Measurements from ENCODE around the gene GNA12. TPM values are rescaled to one million over a fixed set of nuclear protein-coding genes. Genes with fewer than 3 reads are reported as not detected.

Gene GNA12
- total RNA-seq, 1 experiment from 2014 or later = 63.8 TPM

DNA sequence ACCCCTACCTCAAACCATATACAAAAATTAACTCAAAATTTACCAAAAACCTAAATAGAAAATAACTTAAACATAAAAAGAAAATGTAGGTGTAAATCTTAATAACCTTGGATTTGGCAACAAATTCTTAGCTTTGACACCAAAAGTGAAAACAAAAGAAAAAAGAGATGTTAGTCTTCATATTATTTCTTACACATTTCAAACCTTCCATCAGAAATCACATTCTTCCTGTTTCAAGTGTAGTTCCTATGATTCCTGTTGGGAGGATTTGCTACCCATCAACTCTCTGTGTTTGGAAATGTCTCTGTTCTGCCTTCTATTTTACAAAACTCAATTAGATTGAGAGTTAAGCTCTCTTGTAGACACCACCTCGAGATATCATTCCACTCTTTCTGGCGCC is 62.0 kb downstream of the GNA12 start:
- Mint-ChIP-seq H3K36me3 (ENCODE audit: insufficient read depth, unreplicated experiment) (peaks cover 2% of the 10 kb centered on the region), H3K4me1 (ENCODE audit: low read depth, unreplicated experiment) (no peaks in the 10 kb centered on the region), H3K4me3 (ENCODE audit: unreplicated experiment) (no peak overlapping the region), H3K9me3 (ENCODE audit: unreplicated experiment) (peaks cover 12% of the 10 kb centered on the region), H3K27me3 (ENCODE audit: insufficient read depth, unreplicated experiment) (no peaks in the 10 kb centered on the region), H3K27ac (ENCODE audit: unreplicated experiment) (no peak overlapping the region)
- CTCF ChIA-PET = no interaction called here
- TF ChIP-seq, protein P1, sequence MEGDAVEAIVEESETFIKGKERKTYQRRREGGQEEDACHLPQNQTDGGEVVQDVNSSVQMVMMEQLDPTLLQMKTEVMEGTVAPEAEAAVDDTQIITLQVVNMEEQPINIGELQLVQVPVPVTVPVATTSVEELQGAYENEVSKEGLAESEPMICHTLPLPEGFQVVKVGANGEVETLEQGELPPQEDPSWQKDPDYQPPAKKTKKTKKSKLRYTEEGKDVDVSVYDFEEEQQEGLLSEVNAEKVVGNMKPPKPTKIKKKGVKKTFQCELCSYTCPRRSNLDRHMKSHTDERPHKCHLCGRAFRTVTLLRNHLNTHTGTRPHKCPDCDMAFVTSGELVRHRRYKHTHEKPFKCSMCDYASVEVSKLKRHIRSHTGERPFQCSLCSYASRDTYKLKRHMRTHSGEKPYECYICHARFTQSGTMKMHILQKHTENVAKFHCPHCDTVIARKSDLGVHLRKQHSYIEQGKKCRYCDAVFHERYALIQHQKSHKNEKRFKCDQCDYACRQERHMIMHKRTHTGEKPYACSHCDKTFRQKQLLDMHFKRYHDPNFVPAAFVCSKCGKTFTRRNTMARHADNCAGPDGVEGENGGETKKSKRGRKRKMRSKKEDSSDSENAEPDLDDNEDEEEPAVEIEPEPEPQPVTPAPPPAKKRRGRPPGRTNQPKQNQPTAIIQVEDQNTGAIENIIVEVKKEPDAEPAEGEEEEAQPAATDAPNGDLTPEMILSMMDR (IDR thresholded peaks at IDR 0.05; ENCODE audit: insufficient read depth in 1 of 2, low read depth in 1 of 2, low read length in 1 of 2, severe bottlenecking in 1 of 2, unreplicated experiment in 1 of 2) = no peak
- no TSS peak for BruUV-seq (replicated peaks)
- H3K4me1 ChIP-seq = 0 out of 2 replicates have a peak, but pooled peaks cover 5% of the 10 kb centered on the region
- POLR2A ChIA-PET = no interaction called here
- DNase-seq = no peak
- H3K27me3 ChIP-seq (replicated peaks; ENCODE audit: control insufficient read depth, insufficient read depth, low read length) = no peaks in the 10 kb centered on the region
- no peaks in the 10 kb centered on the region for H3K9me3 ChIP-seq
- H3K4me3 ChIP-seq (ENCODE audit: low read depth, low read length) = no peak overlapping the region
- no peaks in the 10 kb centered on the region; the same call in none of the 2 replicates for H3K36me3 ChIP-seq (ENCODE audit: control insufficient read depth, insufficient read depth, low read length)
- intact Hi-C loops (cut with micrococcal nuclease; ENCODE audit: unreplicated experiment) = no loop called here

DNA sequence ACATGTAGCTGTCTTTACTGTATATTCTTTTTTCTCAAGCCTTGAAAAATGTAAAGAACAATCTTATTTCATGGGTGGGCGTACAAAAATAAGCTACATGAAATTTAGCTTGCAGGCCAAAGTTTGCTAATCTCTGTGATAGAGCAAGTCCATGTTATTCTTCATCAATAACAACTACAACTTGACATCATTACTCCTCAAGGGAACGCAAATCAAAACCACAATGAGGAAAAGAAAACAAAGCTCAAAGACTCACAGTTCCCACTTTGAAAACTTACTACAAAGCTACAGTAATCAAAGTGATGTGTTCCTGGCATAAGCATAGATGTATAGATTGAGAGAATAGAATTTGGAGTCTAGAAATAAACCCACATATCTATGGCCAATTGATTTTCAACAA is 62.5 kb downstream of the GNA12 start:
- intact Hi-C loops (cut with micrococcal nuclease; ENCODE audit: unreplicated experiment) = no loop called here
- no peak for DNase-seq
- ChIA-PET CTCF (no interaction called here), POLR2A (no interaction called here)
- H3K4me3 ChIP-seq (ENCODE audit: low read depth, low read length) = no peak overlapping the region
- no peak overlapping the region for H3K27ac Mint-ChIP-seq (ENCODE audit: unreplicated experiment)
- TF ChIP-seq, protein P1 (IDR thresholded peaks at IDR 0.05; ENCODE audit: insufficient read depth in 1 of 2, low read depth in 1 of 2, low read length in 1 of 2, severe bottlenecking in 1 of 2, unreplicated experiment in 1 of 2) = no peak
- no peaks in the 10 kb centered on the region for H3K27me3 Mint-ChIP-seq (ENCODE audit: insufficient read depth, unreplicated experiment)
- H3K27me3 ChIP-seq (replicated peaks; ENCODE audit: control insufficient read depth, insufficient read depth, low read length) = no peaks in the 10 kb centered on the region
- no peaks in the 10 kb centered on the region for H3K9me3 ChIP-seq
- no peaks in the 10 kb centered on the region; the same call in none of the 2 replicates for H3K36me3 ChIP-seq (ENCODE audit: control insufficient read depth, insufficient read depth, low read length)
- H3K4me1 ChIP-seq = 0 out of 2 replicates have a peak, but pooled peaks cover 5% of the 10 kb centered on the region
- no peak overlapping the region for H3K4me3 Mint-ChIP-seq (ENCODE audit: unreplicated experiment)
- H3K9me3 Mint-ChIP-seq (ENCODE audit: unreplicated experiment) = peaks cover 12% of the 10 kb centered on the region
- no peaks in the 10 kb centered on the region for H3K4me1 Mint-ChIP-seq (ENCODE audit: low read depth, unreplicated experiment)
- peaks cover 6% of the 10 kb centered on the region for H3K36me3 Mint-ChIP-seq (ENCODE audit: insufficient read depth, unreplicated experiment)
- BruUV-seq (replicated peaks) = no TSS peak

DNA sequence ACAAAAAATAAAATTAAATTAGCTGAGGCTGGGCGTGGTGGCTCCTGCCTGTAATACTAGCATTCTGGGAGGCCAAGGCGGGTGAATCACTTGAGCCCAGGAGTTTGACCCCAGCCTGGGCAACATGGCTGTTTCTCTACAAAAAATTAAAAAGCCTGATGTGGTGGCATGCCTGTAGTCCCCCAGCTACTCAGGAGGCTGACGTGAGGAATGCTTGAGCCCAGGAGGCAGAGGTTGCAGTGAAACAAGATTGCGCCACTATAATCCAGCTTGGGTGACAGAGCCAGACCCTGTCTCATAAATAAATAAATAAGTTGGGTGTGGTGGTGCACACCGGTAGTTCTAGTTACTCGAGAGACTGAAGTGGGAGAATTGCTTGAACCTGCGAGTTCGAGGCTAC is 65.1 kb downstream of the GNA12 start:
- CTCF ChIA-PET = interaction anchor here (0.7 kb wide), 1 partner anchor 13 kb away, joined by 3 read pairs; no protein-coding TSS in a partner anchor
- no peak for DNase-seq
- no peaks in the 10 kb centered on the region for H3K27me3 ChIP-seq (replicated peaks; ENCODE audit: control insufficient read depth, insufficient read depth, low read length)
- H3K4me3 ChIP-seq (ENCODE audit: low read depth, low read length) = no peak overlapping the region
- Mint-ChIP-seq H3K36me3 (ENCODE audit: insufficient read depth, unreplicated experiment) (peaks cover 13% of the 10 kb centered on the region), H3K4me1 (ENCODE audit: low read depth, unreplicated experiment) (peaks cover 6% of the 10 kb centered on the region), H3K4me3 (ENCODE audit: unreplicated experiment) (no peak overlapping the region), H3K9me3 (ENCODE audit: unreplicated experiment) (peaks cover 12% of the 10 kb centered on the region), H3K27me3 (ENCODE audit: insufficient read depth, unreplicated experiment) (no peaks in the 10 kb centered on the region), H3K27ac (ENCODE audit: unreplicated experiment) (no peak overlapping the region)
- TF ChIP-seq, protein P1 (IDR thresholded peaks at IDR 0.05; ENCODE audit: insufficient read depth in 1 of 2, low read depth in 1 of 2, low read length in 1 of 2, severe bottlenecking in 1 of 2, unreplicated experiment in 1 of 2) = no peak
- POLR2A ChIA-PET = no interaction called here
- H3K36me3 ChIP-seq (ENCODE audit: control insufficient read depth, insufficient read depth, low read length) = no peaks in the 10 kb centered on the region; the same call in 1 of the 2 replicates
- 0 out of 2 replicates have a peak, but pooled peaks cover 8% of the 10 kb centered on the region for H3K4me1 ChIP-seq
- no TSS peak for BruUV-seq (replicated peaks)
- intact Hi-C loops (cut with micrococcal nuclease; ENCODE audit: unreplicated experiment) = no loop called here
- H3K9me3 ChIP-seq = no peaks in the 10 kb centered on the region
